ELF-1 (cell line): ENCODE measurements around the gene MTRR.

ENCODE experiments used
- DNase-seq: peaks from one replicate; pipeline ENCODE4 v3.0.0-alpha.2; 2016; ENCODE audit warnings: low read depth, low spot score

Gene MTRR

GRCh38 chr5:7857361-7857760, 11.6 kb upstream of the MTRR start:
- no peak for DNase-seq

- no peak for DNase-seq
Observed at GRCh38 chr5:7857926-7858632, 10.9 kb upstream of the MTRR start.

- DNase-seq = no peak
Observed at GRCh38 chr5:7866196-7866595, 2.8 kb upstream of the MTRR start.

GRCh38 chr5:7867260-7867659, 1.7 kb upstream of the MTRR start:
- no peak for DNase-seq

GRCh38 chr5:7868427-7868772, 548 bp upstream of the MTRR start:
- DNase-seq = no peak

- peak; percentile 19 for DNase-seq
Observed at GRCh38 chr5:7869474-7870136, 657 bp downstream of the MTRR start.

- no peak for DNase-seq
Observed at GRCh38 chr5:7871653-7872052, 2.7 kb downstream of the MTRR start.

- no peak for DNase-seq
Observed at GRCh38 chr5:7872517-7873130, 3.7 kb downstream of the MTRR start.

- no peak for DNase-seq
Observed at GRCh38 chr5:7873216-7873615, 4.3 kb downstream of the MTRR start.

GRCh38 chr5:7874639-7875038, 5.7 kb downstream of the MTRR start:
- DNase-seq = no peak

GRCh38 chr5:7875151-7875550, 6.2 kb downstream of the MTRR start:
- DNase-seq = no peak

GRCh38 chr5:7876867-7877266, 7.9 kb downstream of the MTRR start:
- no peak for DNase-seq

- DNase-seq = no peak
Observed at GRCh38 chr5:7877851-7878250, 8.9 kb downstream of the MTRR start.

- no peak for DNase-seq
Observed at GRCh38 chr5:7878381-7878873, 9.5 kb downstream of the MTRR start.

GRCh38 chr5:7881091-7881490, 12.1 kb downstream of the MTRR start:
- DNase-seq = no peak

- DNase-seq = no peak
Observed at GRCh38 chr5:7881816-7882215, 12.9 kb downstream of the MTRR start.

- DNase-seq = no peak
Observed at GRCh38 chr5:7882926-7883325, 14.0 kb downstream of the MTRR start.

GRCh38 chr5:7884491-7885267, 15.7 kb downstream of the MTRR start:
- DNase-seq = no peak

GRCh38 chr5:7886849-7887475, 18.0 kb downstream of the MTRR start:
- no peak for DNase-seq

- no peak for DNase-seq
Observed at GRCh38 chr5:7888901-7889300, 20.0 kb downstream of the MTRR start.

GRCh38 chr5:7894439-7894838, 25.5 kb downstream of the MTRR start:
- DNase-seq = no peak

GRCh38 chr5:7894860-7895259, 25.9 kb downstream of the MTRR start:
- DNase-seq = no peak
